ENCODE data around the gene GPX1. TPM values are rescaled to one million over a fixed set of nuclear protein-coding genes. Genes with fewer than 3 reads are reported as not detected.

The GPX1 gene
- total and polyA plus RNA-seq, 10 of the 15 experiments (the other 5 are each of a cell fraction or from before 2014, with no cell fraction given) = 32.0 to 1,121 (median 400) TPM

- BruUV-seq (replicated peaks) = no TSS peak
- Histone ChIP-seq H3K27me3 (replicated peaks in 1 of 2; ENCODE audit: control insufficient read depth in 2 of 2, insufficient read depth in 2 of 2, low read length in 1 of 2) (no peaks in the 10 kb centered on the region), H3K9ac (ENCODE audit: control insufficient read depth, insufficient read depth, low read length) (no peak overlapping the region), H3K36me3 (ENCODE audit: control insufficient read depth in 2 of 2, insufficient read depth in 2 of 2, low read length in 1 of 2) (peaks cover 0 to 4% of the 10 kb centered on the region in 2 experiments; a peak in 2 of 4 replicates), H3K4me3 (no peak overlapping the region), H3K27ac (ENCODE audit: control insufficient read depth, insufficient read depth) (peak overlapping the region; percentile 37), H3K79me2 (ENCODE audit: control insufficient read depth, insufficient read depth, low read length) (peaks cover 79% of the 10 kb centered on the region), H3K4me1 (ENCODE audit: control insufficient read depth, insufficient read depth, low read length) (peaks cover 6% of the 10 kb centered on the region), H2AFZ (ENCODE audit: control insufficient read depth, low read depth, low read length) (no peak overlapping the region), H4K20me1 (ENCODE audit: control insufficient read depth, insufficient read depth) (peaks cover 6% of the 10 kb centered on the region; the same call in 1 of the 2 replicates), H3K9me3 (replicated peaks; ENCODE audit: control insufficient read depth, insufficient read depth, low read length) (peaks cover 4% of the 10 kb centered on the region), H3K4me2 (ENCODE audit: control insufficient read depth, insufficient read depth) (peak overlapping the region; percentile 47)
- ChIA-PET SMC1A (ENCODE audit: uncharacterized antibody, unreplicated experiment) (no interaction called here), CTCF (interaction anchor here (0.9 to 1.3 kb wide), 2 partner anchors 8 to 11 kb away, joined by 3 read pairs; no protein-coding TSS in a partner anchor), POLR2A (interaction anchor here (0.6 kb wide), 1 partner anchor 16 kb away, joined by 9 read pairs; no protein-coding TSS in a partner anchor), RAD21 (ENCODE audit: unreplicated experiment) (interaction anchor here (1.1 kb wide), 1 partner anchor 46 kb away, joined by 3 read pairs; the partner anchor contains the start of gene USP4)
- in situ Hi-C loops (cut with MboI) (no loop called here), intact Hi-C loops (cut with micrococcal nuclease; ENCODE audit: unreplicated experiment) (no loop called here)
- 38% methylated on average over 11 of the region's 11 CpGs for WGBS (ENCODE audit: insufficient coverage, insufficient replicate concordance, low lambda C conversion rate, missing lambda C conversion rate)
- DNase-seq (ENCODE audit: low read depth, low spot score) (no peak), ATAC-seq (peak; percentile 46; the same call in 1 of the 3 replicates), FAIRE-seq (peak; percentile 38)
- TF ChIP-seq CUX1 (IDR thresholded peaks at IDR 0.05; ENCODE audit: insufficient replicate concordance, low read depth, low read length) (no peak), RCOR1 (conservative IDR thresholded peaks at IDR 0.05; ENCODE audit: low read depth, low read length) (no peak), BRCA1 (IDR thresholded peaks at IDR 0.05; ENCODE audit: low read depth, low read length) (no peak), TBL1XR1 (IDR thresholded peaks at IDR 0.05; ENCODE audit: low read depth, low read length) (no peak), CHD4 (IDR thresholded peaks at IDR 0.05) (no peak), ZBTB4 (CRISPR knock-in tag; IDR thresholded peaks at IDR 0.05) (no peak), SPI1 (IDR thresholded peaks at IDR 0.05; ENCODE audit: borderline replicate concordance, insufficient read depth, low read depth, low read length) (0 out of 2 replicates have a peak, but pooled peaks have one; percentile 5), IKZF2 (IDR thresholded peaks at IDR 0.05) (peak in 1 of 2 experiments; percentile 30; a peak in 1 of 4 replicates), IKZF1 (conservative IDR thresholded peaks at IDR 0.05) (0 out of 2 replicates have a peak, but pooled peaks have one; percentile 21)
Observed at GRCh38 chr3:49386056-49386756, 28.1 kb upstream of the GPX1 start.

Measured in GM12878 (cell line).